SH-SY5Y (cell line): ENCODE results near the gene VARS2.

Experiments
- GATA2 ChIP-seq: IDR thresholded peaks from 2 replicates; pipeline ENCODE4 v1.6.1; 2011; ENCODE audit warnings: mild to moderate bottlenecking, low read depth, low read length
- GATA3 ChIP-seq: IDR thresholded peaks from 2 replicates; pipeline ENCODE4 v1.6.1; 2011; ENCODE audit warnings: low read depth, mild to moderate bottlenecking, low read length, moderate library complexity

- TF ChIP-seq GATA2 = no peak
- no peak for TF ChIP-seq GATA3
These were observed 29.2 kb upstream of the VARS2 start for GRCh38 chr6:30884521-30885480.
